ENCODE data around the gene TRPV4. TPM values are rescaled to one million over a fixed set of nuclear protein-coding genes. Genes with fewer than 3 reads are reported as not detected.

The TRPV4 gene
- total RNA-seq, 2 donors from 2014 or later = 2.0 to 5.7 TPM

DNA sequence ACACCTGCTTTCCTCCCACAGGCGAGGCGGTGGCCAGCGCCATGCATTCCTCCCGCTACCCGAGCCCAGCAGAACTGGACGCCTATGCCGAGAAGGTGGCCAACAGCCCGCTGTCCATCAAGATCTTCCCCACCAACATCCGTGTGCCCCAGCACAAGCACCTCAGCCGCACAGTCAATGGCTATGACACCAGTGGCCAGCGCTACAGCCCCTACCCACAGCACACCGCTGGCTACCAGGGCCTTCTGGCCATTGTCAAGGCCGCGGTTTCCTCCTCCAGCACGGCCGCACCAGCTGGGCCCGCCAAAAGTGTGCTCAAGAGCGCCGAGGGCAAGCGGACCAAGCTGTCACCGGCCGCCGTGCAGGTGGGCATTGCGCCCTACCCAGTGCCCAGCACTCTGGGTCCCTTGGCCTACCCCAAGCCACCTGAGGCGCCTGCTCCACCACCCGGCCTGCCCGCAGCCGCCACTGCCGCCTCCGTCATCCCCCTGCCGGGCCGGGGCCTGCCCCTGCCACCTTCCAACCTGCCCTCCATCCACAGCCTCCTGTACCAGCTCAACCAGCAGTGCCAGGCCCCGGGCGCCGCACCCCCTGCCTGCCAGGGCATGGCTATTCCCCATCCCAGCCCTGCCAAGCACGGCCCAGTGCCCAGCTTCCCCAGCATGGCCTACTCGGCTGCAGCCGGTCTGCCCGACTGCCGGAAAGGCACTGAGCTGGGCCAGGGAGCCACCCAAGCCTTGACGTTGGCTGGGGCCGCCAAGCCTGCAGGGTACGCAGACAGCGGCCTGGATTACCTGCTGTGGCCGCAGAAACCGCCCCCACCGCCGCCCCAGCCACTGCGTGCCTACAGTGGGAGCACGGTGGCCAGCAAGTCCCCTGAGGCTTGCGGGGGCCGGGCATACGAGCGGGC lies 65.0 kb downstream of the TRPV4 start:
- H3K4me3 ChIP-seq = no peak overlapping the region
- H3K4me1 ChIP-seq (ENCODE audit: control insufficient read depth in 1 of 2, low read depth in 2 of 2) = no peaks in the 10 kb centered on the region
- H3K36me3 ChIP-seq = no peaks in the 10 kb centered on the region
- H3K9me3 ChIP-seq = peaks cover 3% of the 10 kb centered on the region
- no peaks in the 10 kb centered on the region for H3K27me3 ChIP-seq (replicated peaks; ENCODE audit: insufficient read depth)
- DNase-seq (ENCODE audit: low spot score) (no peak), ATAC-seq (ENCODE audit: insufficient number of reproducible peaks, low FRiP score, low read depth) (no peak)
- H3K27ac ChIP-seq = no peak overlapping the region
- TF ChIP-seq, protein P1, sequence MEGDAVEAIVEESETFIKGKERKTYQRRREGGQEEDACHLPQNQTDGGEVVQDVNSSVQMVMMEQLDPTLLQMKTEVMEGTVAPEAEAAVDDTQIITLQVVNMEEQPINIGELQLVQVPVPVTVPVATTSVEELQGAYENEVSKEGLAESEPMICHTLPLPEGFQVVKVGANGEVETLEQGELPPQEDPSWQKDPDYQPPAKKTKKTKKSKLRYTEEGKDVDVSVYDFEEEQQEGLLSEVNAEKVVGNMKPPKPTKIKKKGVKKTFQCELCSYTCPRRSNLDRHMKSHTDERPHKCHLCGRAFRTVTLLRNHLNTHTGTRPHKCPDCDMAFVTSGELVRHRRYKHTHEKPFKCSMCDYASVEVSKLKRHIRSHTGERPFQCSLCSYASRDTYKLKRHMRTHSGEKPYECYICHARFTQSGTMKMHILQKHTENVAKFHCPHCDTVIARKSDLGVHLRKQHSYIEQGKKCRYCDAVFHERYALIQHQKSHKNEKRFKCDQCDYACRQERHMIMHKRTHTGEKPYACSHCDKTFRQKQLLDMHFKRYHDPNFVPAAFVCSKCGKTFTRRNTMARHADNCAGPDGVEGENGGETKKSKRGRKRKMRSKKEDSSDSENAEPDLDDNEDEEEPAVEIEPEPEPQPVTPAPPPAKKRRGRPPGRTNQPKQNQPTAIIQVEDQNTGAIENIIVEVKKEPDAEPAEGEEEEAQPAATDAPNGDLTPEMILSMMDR (IDR thresholded peaks at IDR 0.05) = no peak

DNA sequence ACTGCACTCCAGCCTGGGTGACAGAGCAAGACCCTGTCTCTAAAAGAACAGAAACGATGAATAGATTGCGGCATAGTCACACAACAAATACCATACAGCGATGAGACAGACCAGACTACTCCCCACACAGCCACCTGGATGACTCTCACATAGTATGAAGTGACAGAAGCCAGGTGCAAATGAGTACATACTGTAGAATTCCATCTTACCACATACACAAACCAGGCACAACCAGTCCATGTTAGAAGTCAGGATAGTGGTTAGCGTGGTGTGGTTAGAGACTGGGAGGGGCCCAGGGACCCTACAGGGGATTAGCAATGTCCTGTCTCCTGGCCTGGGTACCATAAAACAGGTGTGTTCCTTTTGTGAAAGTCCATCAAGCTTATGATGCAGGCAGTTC lies 65.7 kb downstream of the TRPV4 start:
- no peaks in the 10 kb centered on the region for H3K4me1 ChIP-seq (ENCODE audit: control insufficient read depth in 1 of 2, low read depth in 2 of 2)
- ATAC-seq (ENCODE audit: insufficient number of reproducible peaks, low FRiP score, low read depth) (no peak), DNase-seq (ENCODE audit: low spot score) (no peak)
- H3K27ac ChIP-seq = no peak overlapping the region
- H3K27me3 ChIP-seq (replicated peaks; ENCODE audit: insufficient read depth) = no peaks in the 10 kb centered on the region
- TF ChIP-seq, protein P1 (IDR thresholded peaks at IDR 0.05) = no peak
- no peaks in the 10 kb centered on the region for H3K36me3 ChIP-seq
- H3K4me3 ChIP-seq = no peak overlapping the region
- peaks cover 6% of the 10 kb centered on the region for H3K9me3 ChIP-seq

DNA sequence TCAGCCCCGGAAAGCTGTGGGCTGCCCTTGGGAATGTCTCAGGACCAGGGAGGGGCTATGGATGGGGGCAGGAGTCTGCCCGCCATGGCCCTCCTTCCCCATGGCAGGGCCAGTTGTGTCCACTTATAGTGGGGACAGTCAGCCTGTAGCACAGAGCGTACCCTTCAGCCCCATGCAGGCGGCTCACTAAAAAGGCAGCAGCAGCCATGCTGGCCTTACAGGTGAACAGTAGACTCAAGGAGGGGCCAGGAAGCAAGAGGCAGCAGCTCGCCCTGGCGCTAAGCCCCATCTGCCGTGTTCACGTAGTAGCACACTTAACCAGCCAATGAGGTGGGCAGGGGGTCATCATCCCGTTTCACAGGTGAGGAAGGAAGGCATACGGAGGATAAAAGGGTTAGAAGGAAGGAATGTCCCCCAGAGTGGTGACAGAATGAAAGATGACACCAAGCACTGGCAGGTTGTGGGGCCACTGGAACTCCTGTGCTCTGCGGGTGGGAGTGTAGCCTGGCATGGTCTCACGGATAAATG lies 66.9 kb downstream of the TRPV4 start:
- Histone ChIP-seq H3K27ac (no peak overlapping the region), H3K27me3 (replicated peaks; ENCODE audit: insufficient read depth) (no peaks in the 10 kb centered on the region), H3K4me3 (no peak overlapping the region), H3K4me1 (ENCODE audit: control insufficient read depth in 1 of 2, low read depth in 2 of 2) (no peaks in the 10 kb centered on the region), H3K9me3 (peaks cover 6% of the 10 kb centered on the region), H3K36me3 (no peaks in the 10 kb centered on the region)
- TF ChIP-seq, protein P1 (IDR thresholded peaks at IDR 0.05) = no peak
- no peak for DNase-seq (ENCODE audit: low spot score)
- no peak for ATAC-seq (ENCODE audit: insufficient number of reproducible peaks, low FRiP score, low read depth)

DNA sequence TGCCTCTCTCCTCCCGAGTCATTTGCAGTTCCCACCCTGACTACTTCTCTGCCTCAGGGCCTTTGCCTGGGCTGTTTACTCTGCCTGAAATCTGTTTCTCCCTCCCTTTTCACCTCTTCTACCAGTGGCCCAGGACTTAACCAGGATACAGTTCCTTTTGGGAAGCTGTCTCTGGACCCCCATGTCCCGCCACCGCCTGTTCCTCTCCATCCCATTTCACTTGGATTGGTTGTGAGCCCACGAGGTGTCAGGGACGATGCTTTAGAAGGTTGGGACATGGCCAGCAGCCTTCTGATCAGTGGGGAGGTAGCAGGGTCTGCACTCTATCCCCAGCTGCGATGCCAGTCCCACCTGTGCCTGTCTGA lies 67.8 kb downstream of the TRPV4 start:
- Histone ChIP-seq H3K4me3 (no peak overlapping the region), H3K36me3 (no peaks in the 10 kb centered on the region), H3K27me3 (replicated peaks; ENCODE audit: insufficient read depth) (no peaks in the 10 kb centered on the region), H3K4me1 (ENCODE audit: control insufficient read depth in 1 of 2, low read depth in 2 of 2) (no peaks in the 10 kb centered on the region), H3K27ac (no peak overlapping the region), H3K9me3 (peaks cover 6% of the 10 kb centered on the region)
- DNase-seq (ENCODE audit: low spot score) (no peak), ATAC-seq (ENCODE audit: insufficient number of reproducible peaks, low FRiP score, low read depth) (no peak)
- TF ChIP-seq, protein P1 (IDR thresholded peaks at IDR 0.05) = no peak

DNA sequence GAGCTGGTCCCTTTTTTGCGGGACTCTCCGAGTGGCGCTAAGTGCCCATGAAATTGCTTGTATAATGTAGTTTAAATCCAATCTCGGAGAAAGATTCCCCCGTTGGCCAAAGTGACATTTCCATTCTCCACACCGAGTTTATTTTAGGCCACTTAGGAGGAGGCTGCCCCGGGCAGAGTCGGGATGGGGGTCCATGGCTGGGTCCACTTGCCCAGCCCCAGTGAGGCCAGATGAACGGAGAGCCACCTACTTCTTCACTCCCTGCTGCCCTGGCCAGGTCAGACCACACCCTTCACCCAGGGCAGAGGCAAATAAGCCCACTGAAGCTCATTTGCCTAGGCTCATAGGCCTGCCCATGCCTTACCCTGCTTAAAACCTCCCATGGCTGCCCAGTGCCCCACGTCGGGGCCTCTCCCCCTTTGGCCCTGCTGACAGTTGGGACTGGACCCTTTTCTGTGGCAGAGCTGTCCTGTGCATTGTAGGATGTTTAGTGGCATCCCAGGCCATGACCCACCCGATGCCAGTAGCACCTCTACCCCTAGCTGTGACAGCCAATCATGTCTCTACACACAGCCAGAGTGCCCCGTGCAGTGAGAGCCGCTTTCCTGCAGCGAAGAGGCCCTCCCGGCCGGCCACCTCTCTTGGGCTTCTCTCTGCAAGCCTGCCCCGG lies 68.3 kb downstream of the TRPV4 start:
- no peak for ATAC-seq (ENCODE audit: insufficient number of reproducible peaks, low FRiP score, low read depth)
- no peak overlapping the region for H3K27ac ChIP-seq
- H3K27me3 ChIP-seq (replicated peaks; ENCODE audit: insufficient read depth) = no peaks in the 10 kb centered on the region
- no peak for DNase-seq (ENCODE audit: low spot score)
- no peaks in the 10 kb centered on the region for H3K4me1 ChIP-seq (ENCODE audit: control insufficient read depth in 1 of 2, low read depth in 2 of 2)
- TF ChIP-seq, protein P1 (IDR thresholded peaks at IDR 0.05) = no peak
- no peaks in the 10 kb centered on the region for H3K36me3 ChIP-seq
- peaks cover 6% of the 10 kb centered on the region for H3K9me3 ChIP-seq
- no peak overlapping the region for H3K4me3 ChIP-seq
